Endothelial cell of umbilical vein (primary cell): ENCODE measurements around the gene MTA1.

Experiments used
- CTCF ChIP-seq, 2 donors: IDR thresholded peaks; 1 replicate in 1 of 2; 2 replicates in 1 of 2; pipeline ENCODE4 v1.5.1; 2011; ENCODE audit warnings: low read length in 2 of 2, mild to moderate bottlenecking in 2 of 2, moderate library complexity in 2 of 2, control low read depth in 1 of 2, inconsistent platforms in 1 of 2, low read depth in 1 of 2; ENCODE audit not compliant: insufficient read depth in 1 of 2; ENCODE audit errors: extremely low read depth in 1 of 2
- EZH2 ChIP-seq: IDR thresholded peaks from 2 replicates; pipeline ENCODE4 v1.6.1; 2012; ENCODE audit warnings: borderline replicate concordance, low read depth, mild to moderate bottlenecking, moderate library complexity, low read length, inconsistent platforms; ENCODE audit not compliant: severe bottlenecking
- FOS ChIP-seq: IDR thresholded peaks from 2 replicates; pipeline ENCODE4 v1.6.1; 2011; ENCODE audit warnings: mild to moderate bottlenecking, low read length, moderate library complexity, borderline replicate concordance; ENCODE audit not compliant: insufficient read depth
- GATA2 ChIP-seq: IDR thresholded peaks from 2 replicates; pipeline ENCODE4 v1.7.0; 2011; ENCODE audit warnings: low read depth, mild to moderate bottlenecking, moderate library complexity, mixed read lengths, low read length; ENCODE audit not compliant: insufficient read length, insufficient read depth
- JUN ChIP-seq: IDR thresholded peaks from 2 replicates; pipeline ENCODE4 v1.6.1; 2011; ENCODE audit warnings: borderline replicate concordance, low read depth; ENCODE audit not compliant: insufficient read length, insufficient read depth
- MAX ChIP-seq: IDR thresholded peaks from 2 replicates; pipeline ENCODE4 v1.6.1; 2011; ENCODE audit not compliant: insufficient read depth, insufficient read length
- MYC ChIP-seq: IDR thresholded peaks from one replicate; pipeline ENCODE4 v1.6.1; 2011; ENCODE audit warnings: mild to moderate bottlenecking, low read depth, low read length
- POLR2A ChIP-seq: IDR thresholded peaks from 2 replicates; pipeline ENCODE4 v1.6.1; 2012; ENCODE audit warnings: low read depth, mild to moderate bottlenecking, control low read depth, low read length
- POLR2AphosphoS5 ChIP-seq: IDR thresholded peaks from 2 replicates; pipeline ENCODE4 v1.6.1; 2012; ENCODE audit warnings: low read depth, mild to moderate bottlenecking, control low read depth, low read length, moderate library complexity; ENCODE audit not compliant: insufficient read depth

- TF ChIP-seq POLR2A (no peak), EZH2 (no peak), MAX (no peak), POLR2AphosphoS5 (no peak), CTCF (IDR thresholded peaks at IDR 0.05; ENCODE audit: extremely low read depth in 1 of 2, insufficient read depth in 1 of 2, low read depth in 1 of 2, low read length in 2 of 2) (no peak), FOS (no peak), GATA2 (no peak), MYC (no peak), JUN (no peak)
Measured at GRCh38 chr14:105374389-105374788, 45.2 kb upstream of the MTA1 start.
